Measurements from ENCODE around the gene PLXND1.
A peak's percentile ranks its signal among the peaks of the same experiment; 100 is the strongest.

PLXND1 gene

GRCh38 chr3:129584631-129585030 is 21.8 kb downstream of the PLXND1 start:
- DNase-seq (ENCODE audit: low spot score), result no peak

DNA sequence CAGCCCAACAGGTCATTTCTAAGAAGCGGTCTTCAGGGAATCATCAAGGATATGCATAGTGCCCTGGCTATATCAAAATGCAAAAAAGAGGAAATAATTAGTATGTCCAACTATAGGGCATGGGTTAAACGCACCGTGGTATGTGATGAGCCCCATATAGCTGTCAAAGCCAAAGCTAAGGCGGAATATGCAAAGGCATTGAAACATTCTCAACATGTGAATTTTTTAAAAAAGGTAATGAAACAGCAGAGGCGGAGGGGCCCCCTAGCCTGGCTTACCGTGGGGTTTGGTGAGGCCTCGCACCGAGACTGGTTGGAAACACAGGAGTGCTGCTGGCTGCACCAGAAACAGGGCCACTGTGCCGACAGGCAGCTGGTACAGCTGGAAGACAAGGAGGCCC is 23.2 kb downstream of the PLXND1 start:
- peak; percentile 46 for DNase-seq (ENCODE audit: low spot score)

DNA sequence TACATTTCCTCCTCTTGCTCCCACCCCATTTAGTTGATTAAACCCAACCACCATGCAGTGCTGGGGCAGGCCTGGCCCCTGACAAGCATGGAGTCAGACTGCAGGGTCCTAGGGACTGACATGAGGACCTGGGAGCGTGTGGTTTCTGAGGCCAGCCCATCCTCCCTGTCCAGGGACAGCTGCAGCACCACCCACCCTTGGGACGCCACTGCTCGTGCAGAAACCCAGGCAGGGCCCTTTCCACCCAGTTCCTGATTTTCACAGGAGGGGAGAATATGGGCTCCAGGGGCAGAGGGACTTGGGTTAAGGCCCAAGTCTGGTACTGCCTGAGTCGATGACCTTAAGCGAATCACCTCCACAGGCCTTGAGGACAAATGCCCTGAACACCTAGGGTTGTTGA is 23.7 kb downstream of the PLXND1 start:
- DNase-seq (ENCODE audit: low spot score), result no peak

DNA sequence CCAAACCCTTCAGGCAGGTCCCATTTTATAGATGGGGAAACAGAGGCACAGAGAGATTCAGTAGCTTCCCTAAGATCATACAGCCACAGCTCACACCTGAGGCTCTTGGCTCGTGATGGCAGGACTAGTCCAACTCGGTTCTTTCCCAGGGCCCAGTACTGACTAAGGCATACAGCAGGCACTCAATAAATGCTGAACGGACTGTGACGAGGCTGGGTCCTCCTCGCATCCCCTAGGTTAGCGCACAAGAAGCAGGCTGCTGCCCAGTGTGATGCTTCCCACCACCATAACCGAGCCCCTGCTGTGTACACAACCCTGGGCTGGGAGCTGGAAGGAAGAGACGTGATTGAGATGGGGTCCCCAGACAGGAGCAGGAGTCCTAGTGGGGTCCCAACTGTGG is 24.9 kb downstream of the PLXND1 start:
- no peak for DNase-seq (ENCODE audit: low spot score)

DNA sequence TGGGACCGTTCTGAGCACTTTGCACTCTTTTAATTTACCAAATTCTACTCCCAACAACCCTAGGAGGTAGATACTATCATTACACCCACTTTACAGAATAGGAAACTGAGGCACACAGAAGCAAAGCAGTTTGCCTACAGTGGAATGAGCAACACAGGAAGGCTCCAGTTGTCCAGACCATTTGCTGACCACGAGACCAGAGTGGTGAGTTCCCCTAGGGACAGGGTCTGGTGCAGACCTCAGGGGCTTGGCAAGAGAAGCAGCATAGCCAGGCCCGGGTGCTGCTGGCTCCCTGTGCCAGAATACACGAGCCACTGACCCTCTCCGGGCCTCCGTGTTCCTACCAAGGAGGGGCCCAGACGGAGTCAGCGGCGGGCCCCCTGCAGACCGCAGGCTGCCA is 26.5 kb downstream of the PLXND1 start:
- DNase-seq (ENCODE audit: low spot score), result no peak

DNA sequence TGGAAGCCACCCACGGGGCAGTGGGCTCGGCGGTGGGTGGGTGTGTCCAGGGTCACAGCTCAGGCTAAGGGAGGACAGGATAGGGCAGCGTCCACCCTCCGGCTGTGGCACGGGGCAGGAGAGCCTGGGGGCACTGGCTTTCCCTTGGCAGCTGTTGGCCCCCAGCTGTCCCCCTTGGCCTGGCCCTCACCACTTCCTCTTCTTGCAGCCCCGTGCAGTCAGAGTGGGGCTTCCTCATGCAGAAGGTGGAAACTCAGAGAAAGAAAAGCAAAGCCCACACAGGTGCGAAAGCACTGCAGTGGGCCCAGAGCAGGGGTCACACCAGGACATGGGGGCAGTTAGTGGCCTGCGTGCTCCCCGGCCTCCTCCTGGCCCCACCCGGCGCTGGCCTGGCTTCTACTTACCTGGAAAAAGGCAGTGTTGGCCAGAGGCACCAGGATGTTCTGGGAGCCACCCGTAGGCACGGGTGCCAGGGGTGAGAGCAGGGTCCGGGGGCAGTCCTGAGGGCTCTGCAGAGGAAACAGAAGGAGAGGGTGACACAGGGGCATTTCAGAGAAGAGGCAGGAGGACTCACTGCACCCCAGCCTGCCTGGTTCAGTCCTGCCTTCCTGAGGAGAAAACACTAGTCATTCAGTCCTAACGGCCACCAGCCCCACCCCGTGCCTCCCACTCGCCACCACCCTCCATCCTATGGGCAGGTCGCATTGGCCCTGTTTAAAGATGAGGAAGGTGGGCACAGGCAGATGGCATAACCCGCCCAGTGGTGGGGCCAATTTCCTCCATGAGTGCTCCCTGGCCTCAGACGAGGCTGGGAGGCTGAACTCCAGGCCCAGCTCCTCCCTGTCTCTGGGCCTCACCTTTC is 28.3 kb downstream of the PLXND1 start:
- DNase-seq (ENCODE audit: low spot score), result peak; percentile 92

DNA sequence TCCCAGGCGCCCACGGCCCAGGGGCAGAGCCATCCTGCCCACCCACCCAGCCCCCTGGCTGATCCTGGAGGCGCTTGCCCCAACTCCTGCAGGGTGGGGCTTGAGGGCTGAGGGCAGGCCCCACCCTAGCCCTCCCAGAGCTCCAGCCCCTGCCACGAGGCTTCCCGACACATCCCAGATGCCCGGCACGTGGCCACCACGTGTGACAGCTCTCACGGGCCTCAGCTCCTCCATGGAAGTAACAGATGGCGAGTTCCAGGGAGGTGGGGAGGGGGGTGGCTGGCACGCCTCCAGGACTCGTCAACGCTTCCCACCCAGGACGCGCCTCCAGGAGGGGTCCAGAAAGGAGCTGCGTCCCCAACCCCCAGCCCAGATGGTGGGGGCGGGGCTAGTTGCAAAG is 29.1 kb downstream of the PLXND1 start:
- DNase-seq (ENCODE audit: low spot score), result peak; percentile 58

- peak; percentile 98 for DNase-seq (ENCODE audit: low spot score)
Measured at GRCh38 chr3:129576514-129577352, 29.7 kb downstream of the PLXND1 start.

DNA sequence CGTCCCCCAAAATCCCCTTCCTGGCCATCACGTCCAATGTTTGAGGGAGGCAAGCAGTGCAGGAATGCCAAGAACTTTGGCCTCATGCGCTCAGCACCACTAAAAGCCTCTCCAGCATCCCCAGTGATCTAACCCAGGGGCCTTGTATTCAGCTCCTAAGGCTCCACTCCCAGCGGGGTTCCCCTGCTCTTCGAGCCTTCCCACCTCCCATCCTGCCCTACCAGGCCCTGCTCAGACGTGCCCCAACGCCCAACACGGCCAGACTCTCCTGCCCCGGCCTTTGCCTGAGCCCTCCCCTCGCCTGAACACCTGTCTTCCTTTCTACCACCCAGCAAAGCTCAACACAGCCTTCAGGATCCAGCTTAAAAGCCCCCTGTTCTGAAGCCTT is 30.5 kb downstream of the PLXND1 start:
- peak; percentile 38 for DNase-seq (ENCODE audit: low spot score)

GRCh38 chr3:129575233-129575996 is 31.1 kb downstream of the PLXND1 start:
- peak; percentile 36 for DNase-seq (ENCODE audit: low spot score)

- no peak for DNase-seq (ENCODE audit: low spot score)
Measured at GRCh38 chr3:129574206-129574605, 32.3 kb downstream of the PLXND1 start.

GRCh38 chr3:129573493-129573892 is 33.0 kb downstream of the PLXND1 start:
- no peak for DNase-seq (ENCODE audit: low spot score)

DNA sequence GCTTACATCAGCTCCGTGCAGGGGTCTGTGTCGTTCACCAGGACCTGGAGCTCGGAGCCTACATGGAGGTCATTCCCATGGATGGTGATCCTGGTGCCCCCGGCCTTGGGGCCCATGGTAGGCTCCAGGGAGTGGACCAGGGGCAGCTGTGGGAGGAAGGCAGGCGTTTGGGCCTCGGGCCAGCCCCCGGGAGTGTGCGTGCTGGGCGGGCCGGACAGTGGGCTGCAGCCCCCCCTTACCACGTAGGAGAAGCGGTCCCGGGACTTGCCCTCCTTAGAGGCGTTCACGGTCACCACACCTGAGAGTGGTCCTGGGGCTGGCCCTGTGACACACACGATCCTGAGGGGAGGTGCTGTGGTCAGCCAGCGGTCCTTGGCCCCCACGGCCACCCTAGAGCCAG is 33.9 kb downstream of the PLXND1 start:
- no peak for DNase-seq (ENCODE audit: low spot score)

DNA sequence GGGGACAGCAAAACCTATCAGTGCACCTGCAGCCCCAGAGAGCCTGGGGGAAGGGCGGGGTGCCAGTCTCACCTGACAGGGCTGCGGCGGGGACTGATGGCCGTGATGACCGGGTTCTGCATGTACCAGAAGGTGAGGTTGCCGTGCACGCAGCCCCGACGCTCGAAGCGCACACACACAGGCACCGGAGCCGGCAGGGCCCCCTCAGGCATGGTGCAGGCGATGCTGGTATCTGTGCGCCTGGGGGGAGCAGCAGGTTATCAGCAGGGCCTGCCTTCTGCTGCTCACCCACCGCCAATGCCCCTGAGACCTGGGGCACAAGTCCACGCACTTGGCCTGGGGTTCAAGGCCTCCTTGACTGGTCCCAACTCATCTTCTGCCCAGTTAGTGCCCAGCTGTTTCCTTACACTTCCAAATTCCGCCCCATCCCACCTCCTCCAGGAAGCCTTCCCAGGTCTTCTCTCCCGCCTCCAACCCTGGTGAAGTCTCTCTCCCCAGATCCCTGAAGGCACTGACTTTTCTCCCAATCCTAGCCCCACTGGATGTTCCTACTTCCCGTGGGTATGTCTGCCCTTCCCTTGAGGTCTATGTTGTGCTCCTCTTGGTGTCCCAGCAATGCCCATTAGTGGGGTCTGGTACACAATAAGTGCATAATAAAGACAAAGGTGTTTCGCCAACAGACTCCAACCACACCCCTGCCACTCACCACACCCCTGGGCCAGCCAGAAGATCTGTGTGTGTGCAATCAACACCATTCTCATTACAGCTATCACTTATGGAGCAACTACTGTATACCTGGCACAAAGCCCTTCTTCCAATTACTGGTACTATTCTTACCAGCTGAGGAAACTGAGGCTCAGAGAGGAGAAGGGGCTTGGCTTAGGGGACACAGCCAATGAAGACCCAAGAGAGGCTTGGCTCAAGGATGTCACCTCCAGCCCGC is 34.6 kb downstream of the PLXND1 start:
- DNase-seq (ENCODE audit: low spot score), result no peak

GRCh38 chr3:129569856-129570255 is 36.6 kb downstream of the PLXND1 start:
- DNase-seq (ENCODE audit: low spot score), result no peak

GRCh38 chr3:129567939-129568338 is 38.5 kb downstream of the PLXND1 start:
- DNase-seq (ENCODE audit: low spot score), result no peak

GRCh38 chr3:129567176-129567705 is 39.2 kb downstream of the PLXND1 start:
- no peak for DNase-seq (ENCODE audit: low spot score)

DNA sequence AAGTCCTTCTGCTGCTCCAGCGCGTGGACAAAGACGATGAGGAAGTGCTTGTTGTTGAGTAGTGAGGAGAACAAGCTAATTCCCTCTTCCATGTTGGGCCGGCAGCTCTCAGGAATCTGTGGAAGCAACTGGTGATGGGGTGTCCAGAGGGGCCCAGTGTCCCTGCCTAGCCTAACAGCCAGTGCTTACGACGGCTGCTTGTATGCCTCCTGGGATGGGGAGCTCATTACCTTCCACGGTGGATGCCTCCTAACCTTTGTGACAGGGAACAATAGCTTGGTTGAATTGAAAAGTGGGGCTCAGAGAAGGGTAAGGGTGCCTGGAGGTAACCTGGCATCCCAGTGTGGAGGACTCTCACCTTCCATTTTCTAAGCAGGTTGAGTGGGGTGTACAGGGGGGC is 40.6 kb downstream of the PLXND1 start:
- no peak for DNase-seq (ENCODE audit: low spot score)

GRCh38 chr3:129564981-129565644 is 41.4 kb downstream of the PLXND1 start:
- DNase-seq (ENCODE audit: low spot score), result no peak

GRCh38 chr3:129563850-129564535 is 42.5 kb downstream of the PLXND1 start:
- no peak for DNase-seq (ENCODE audit: low spot score)

Data from NAMALWA (cell line).